IPS-NIHi11 (cell line): ENCODE measurements around the gene SNTG2.
"Not testable (repeated sequence)": the region's sequence is repeated elsewhere in the genome, so short reads cannot be mapped to it uniquely, and the experiment has no call there.

Experiments
- DNase-seq: peaks from one replicate; pipeline ENCODE4 v3.0.0; 2012; ENCODE audit warnings: mixed read lengths, low spot score

Gene SNTG2

DNA sequence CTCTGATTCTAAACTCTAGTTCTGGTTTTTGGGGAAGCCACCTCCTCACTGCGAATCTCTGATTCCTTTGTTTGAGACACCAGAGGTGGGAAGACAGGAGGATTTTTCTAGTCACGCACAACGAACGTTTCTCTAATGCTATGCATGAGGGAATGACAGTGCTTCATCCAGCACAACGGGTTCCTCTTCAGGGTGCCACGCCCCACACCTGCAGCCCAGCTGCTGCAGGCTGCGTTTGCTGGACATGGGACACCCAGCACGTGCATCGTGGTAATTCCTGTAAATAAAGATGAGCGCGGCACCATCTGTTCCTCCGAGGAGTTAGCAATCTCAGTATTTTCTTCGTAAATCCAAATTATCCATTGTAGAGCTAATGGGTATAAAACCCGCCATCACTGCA, 425.1 kb downstream of the SNTG2 start:
- DNase-seq: no peak

DNA sequence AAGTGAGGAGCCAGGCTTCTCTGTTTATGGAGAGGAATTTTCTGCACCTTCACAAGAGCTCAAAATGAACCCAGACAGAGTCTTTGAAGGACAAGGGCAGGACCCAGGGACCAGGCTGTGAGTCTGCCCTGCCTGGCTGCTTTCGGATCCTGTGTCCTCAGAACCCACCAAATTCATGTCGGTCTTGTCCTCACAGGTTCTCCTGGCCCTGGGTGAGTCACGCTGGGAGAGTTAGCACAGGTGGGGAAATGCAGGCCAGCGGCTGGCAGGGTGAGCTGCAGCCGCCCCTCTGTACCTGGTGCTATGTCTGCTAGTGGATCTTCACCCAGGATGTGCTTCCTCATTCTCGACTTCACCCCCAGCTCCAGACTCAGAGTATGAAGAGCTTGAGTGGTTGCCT, 426.8 kb downstream of the SNTG2 start:
- no peak for DNase-seq

GRCh38 chr2:1378456-1379150, 428.0 kb downstream of the SNTG2 start:
- no peak for DNase-seq

DNA sequence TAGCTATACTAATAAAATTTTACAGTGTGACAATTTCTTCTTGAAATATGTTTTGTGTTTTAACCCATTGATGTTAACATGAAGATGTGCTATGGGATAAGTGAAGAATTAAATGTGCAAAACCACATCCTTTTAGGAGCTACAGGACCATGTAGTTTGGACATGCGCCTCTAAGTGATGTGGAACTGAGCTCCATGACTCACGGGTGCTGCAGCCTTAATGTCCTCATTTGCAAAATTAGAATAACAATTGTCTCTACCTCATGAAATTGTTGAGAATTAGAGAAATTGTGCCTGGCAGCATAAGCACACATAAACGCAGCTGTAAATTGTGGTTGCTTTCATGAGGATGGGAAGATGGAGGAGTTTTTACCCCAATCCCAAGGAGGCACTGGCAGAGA, 431.0 kb downstream of the SNTG2 start:
- no peak for DNase-seq

- not testable (repeated sequence) for DNase-seq
These were observed 437.5 kb downstream of the SNTG2 start for GRCh38 chr2:1387954-1388725.

DNA sequence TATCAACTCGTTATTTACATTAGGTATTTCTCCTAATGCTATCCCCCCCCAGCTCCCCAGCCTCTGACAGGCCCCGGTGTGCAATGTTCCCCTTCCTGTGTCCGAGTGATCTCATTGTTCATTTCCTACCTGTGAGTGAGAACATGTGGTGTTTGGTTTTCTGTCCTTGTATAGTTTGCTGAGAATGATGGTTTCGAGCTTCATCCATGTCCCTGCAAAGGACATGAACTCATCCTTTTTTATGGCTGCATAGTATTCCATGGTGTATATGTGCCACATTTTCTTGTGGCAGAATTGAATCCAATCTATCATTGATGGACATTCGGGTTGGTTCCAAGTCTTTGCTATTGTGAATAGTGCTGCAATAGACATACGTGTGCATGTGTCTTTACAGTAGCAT, 439.5 kb downstream of the SNTG2 start:
- not testable (repeated sequence) for DNase-seq

DNA sequence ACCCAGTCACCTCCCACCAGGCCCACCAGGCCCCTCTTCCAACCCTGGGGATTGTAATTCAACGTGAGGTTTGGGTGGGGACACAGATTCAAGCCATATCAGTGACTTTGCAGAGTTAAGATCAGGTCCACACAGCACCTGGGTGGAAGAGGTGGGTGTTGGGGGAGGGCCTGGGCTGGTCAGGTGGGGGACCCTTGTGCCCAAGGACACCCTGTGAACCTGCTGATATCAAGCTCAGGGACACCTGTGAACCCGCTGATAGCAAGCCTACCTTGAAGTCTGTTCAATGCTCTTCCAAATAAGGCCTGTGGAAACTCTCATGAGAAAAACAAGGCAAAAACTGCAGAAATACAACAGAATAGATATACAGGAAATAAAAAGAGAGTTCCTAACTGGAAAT, 442.7 kb downstream of the SNTG2 start:
- no peak for DNase-seq

GRCh38 chr2:1394709-1395408, 444.2 kb downstream of the SNTG2 start:
- DNase-seq: no peak

- DNase-seq: no peak
These were observed 446.7 kb downstream of the SNTG2 start for GRCh38 chr2:1397350-1397749.

DNA sequence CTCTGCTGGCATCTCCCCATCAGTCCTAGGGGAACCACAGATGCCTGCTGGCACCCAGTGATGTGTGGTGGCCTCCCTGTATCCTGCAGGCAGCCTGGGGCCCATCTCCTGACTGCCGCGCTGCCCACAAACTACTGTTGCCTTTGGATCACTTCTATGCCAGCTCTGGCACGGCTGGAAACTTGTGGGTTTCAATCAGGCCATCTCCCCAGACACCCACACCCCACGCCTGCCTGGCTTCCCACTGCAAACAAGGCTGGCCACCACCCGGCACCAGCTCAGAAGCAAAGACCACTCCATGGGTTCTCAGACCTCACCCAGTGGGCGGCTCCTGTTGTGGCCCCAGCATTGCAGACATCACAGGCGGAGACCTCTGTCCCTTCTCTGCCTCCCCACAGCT, 447.5 kb downstream of the SNTG2 start:
- DNase-seq: no peak

GRCh38 chr2:1400943-1401735, 450.5 kb downstream of the SNTG2 start:
- no peak for DNase-seq

DNA sequence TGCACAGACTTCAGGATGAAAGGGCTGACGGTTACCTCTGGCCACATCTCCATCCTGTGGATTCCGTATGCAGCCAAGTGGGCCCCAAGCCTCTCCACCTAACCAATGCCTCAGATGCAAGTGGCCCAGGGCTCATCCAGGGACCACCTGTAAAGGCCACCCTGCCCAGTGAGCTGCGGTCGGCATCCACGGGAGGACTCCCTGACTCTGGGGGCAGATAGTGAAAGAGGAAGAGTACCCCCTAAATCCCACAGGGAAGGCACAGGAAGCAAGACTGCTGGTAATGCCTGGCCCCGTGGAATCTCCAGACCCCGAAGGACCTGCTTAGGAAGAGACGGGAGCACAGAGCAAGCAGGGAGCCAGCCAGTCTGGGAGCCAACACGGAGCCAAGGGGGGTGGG, 451.4 kb downstream of the SNTG2 start:
- DNase-seq: no peak

GRCh38 chr2:1403565-1403964, 452.9 kb downstream of the SNTG2 start:
- DNase-seq: no peak

GRCh38 chr2:1405124-1405523, 454.5 kb downstream of the SNTG2 start:
- no peak for DNase-seq

GRCh38 chr2:1405967-1406366, 455.3 kb downstream of the SNTG2 start:
- DNase-seq: no peak

GRCh38 chr2:1406434-1406833, 455.8 kb downstream of the SNTG2 start:
- DNase-seq: no peak

DNA sequence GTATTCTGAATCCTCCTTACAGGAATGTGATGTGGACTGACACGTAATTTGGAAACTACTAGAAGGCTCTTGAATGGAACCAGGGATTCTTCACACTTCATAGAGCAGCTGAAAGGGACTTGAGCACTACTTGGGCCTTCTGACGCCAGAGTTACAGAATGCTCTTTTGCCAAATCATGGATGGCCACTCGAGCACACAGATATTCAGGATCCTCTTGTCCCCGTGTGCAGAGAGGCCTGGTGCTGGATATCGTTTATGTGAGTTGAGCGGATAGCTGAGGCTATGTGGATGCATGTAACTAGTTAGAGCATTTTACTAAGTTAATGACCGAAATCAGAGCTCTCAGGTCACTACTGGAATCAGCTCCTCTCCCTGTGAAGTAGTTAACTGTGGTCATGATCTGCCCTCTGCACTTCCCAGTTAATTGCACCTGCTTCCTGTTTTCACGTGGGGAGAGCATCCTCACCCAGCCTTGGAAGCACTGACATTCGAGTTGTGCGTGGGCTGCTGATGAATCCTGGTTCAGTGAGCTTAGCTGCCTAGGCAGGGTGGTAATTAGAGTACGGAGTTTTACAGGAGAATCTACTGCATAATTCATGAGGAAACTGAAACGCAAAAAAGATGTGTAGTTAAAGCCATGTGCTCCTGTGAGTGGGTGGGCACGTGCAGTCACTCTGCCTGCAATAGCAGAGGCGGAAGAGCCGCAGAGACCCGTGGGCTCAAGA, 457.5 kb downstream of the SNTG2 start:
- no peak for DNase-seq

DNA sequence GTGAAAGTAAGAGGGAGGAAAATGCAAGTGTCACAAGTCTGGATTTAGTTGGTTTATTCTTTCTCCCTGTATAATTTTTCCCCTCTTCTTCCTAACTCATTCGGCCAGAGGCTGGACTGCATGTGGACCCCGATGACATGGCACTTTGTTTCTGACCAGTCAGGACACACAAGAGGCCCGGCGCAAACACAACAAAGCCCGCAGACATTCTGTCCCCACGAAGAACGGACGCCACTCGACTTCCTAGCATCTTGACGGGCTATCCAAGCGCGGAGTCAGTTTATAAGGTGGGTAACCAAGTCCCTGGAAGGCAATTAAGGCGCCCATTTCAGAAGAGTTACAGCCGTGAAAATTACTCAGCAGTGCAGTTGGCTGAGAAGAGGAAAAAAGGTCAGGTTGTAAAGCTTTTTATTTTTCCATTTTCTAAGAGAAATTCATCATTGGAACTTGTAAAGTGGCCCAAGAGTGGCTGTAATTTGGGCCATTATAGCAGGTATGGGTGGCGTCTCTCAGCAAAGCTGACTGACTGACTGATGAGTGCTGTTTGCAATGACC, 462.6 kb downstream of the SNTG2 start, which contains the start of gene TPO:
TPO (plus strand) TSS at position 308 of the 555 bp plus-strand sequence. CDS start 946 bp downstream, outside the sequence.
- DNase-seq: no peak

GRCh38 chr2:1414121-1414520, 463.5 kb downstream of the SNTG2 start:
- no peak for DNase-seq

- DNase-seq: not testable (repeated sequence)
These were observed 464.3 kb downstream of the SNTG2 start for GRCh38 chr2:1414901-1415300.

GRCh38 chr2:1415501-1415900, 464.9 kb downstream of the SNTG2 start:
- DNase-seq: no peak
